Stimulated activated CD8-positive, alpha-beta memory T cell treated with anti-CD3 and anti-CD28 coated beads, Interleukin-12 subunit alpha, Interleukin-12 subunit beta, amount 100 ng/mL, for 1 hour (primary cell): Measurements from ENCODE around the gene TRPT1.

Source experiments
- DNase-seq: peaks from one replicate; pipeline ENCODE4 v3.0.0-alpha.2; 2020; ENCODE audit warnings: low read depth

TRPT1 gene

DNA sequence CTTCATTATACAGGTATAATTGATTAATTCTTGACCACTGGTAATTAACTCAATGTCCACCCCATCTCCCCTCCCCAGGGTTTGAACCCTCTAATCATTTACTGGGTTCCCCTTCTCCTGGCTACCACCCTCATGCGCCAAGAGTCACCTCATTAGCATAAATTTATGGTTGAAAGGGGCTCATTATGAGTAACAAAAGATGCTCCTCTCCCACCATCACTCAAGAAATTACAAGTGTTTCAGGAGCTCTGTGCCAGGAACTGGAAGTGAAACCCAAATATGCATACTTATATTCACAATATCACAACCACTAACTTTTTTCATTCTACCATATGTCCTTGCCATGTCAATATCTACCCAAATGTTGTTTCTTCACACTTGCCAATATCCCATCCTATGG, 47.8 kb downstream of the TRPT1 start:
- DNase-seq = no peak

DNA sequence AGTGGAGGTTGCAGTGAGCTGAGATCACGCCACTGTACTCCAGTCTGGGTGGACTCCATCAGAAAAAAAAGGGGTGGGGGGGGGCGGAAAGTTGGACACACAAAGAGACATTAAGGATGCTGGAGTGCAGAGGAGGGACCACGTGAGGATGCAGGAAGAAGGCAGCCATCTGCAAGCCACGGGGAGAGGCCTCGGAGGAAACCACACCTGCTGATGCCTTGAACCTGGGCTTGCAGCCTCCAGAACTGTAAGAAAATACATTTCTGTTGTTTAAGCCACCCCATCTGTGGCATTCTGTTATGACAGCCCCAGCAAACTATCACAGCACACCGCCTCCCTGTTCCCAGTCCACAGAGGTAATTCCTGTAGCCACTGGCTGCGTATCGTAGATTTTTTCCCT, 49.2 kb downstream of the TRPT1 start:
- no peak for DNase-seq
